IMR-90 (cell line): ENCODE measurements around the gene ACTR5. TPM values are rescaled to one million over a fixed set of nuclear protein-coding genes. Genes with fewer than 3 reads are reported as not detected.

Experiments
- ATAC-seq: fragments of 200-7000 bp; cut with Tn5 transposase; 2 replicates; pipeline ENCODE4 v1.9.1; 2020; ENCODE audit warnings: low read depth, mild to moderate bottlenecking, moderate library complexity
- BruUV-seq: library from RNA; stranded (reverse); fragments of 400-500 nt; replicated peaks from 2 replicates; lab custom pipeline; 2021; lab: Mats Ljungman, UMichigan
- CTCF ChIA-PET: fragments of 300-600 bp; formaldehyde crosslinking; extraction: SDS; loops from one replicate; lab custom pipeline; 2021; ENCODE audit warnings: antibody characterized with exemption; lab: Yijun Ruan, JAX
- POLR2A ChIA-PET: fragments of 300-600 bp; sonication (Branson Sonifier 250); formaldehyde crosslinking; loops from one replicate; lab custom pipeline; 2022; ENCODE audit warnings: antibody characterized with exemption; ENCODE audit not compliant: unreplicated experiment; lab: Charles Lee
- DNase-seq: peaks from one replicate; pipeline ENCODE4 v3.0.0; 2013
- H2AFZ ChIP-seq: replicated peaks from 2 replicates; pipeline ENCODE3; 2013; ENCODE audit warnings: low read length, mild to moderate bottlenecking; ENCODE audit not compliant: poor library complexity
- H2AK5ac ChIP-seq: 2 replicates; pipeline ENCODE4 v1.6.1; 2013; ENCODE audit warnings: low read depth, low read length, inconsistent platforms
- H2AK9ac ChIP-seq: replicated peaks from 2 replicates; pipeline ENCODE3; 2013; ENCODE audit warnings: mild to moderate bottlenecking, low read depth, low read length, moderate library complexity; ENCODE audit not compliant: poor library complexity
- H2BK120ac ChIP-seq: 2 replicates; pipeline ENCODE4 v1.6.1; 2013; ENCODE audit warnings: low read depth, low read length, inconsistent platforms
- H2BK15ac ChIP-seq: 3 replicates; pipeline ENCODE4 v1.6.1; 2013; ENCODE audit warnings: low read depth, low read length, inconsistent platforms
- H2BK20ac ChIP-seq: 2 replicates; pipeline ENCODE4 v1.6.1; 2013; ENCODE audit warnings: low read depth, mild to moderate bottlenecking, inconsistent platforms, low read length, moderate library complexity
- H2BK5ac ChIP-seq: 2 replicates; pipeline ENCODE4 v1.6.1; 2013; ENCODE audit warnings: mild to moderate bottlenecking, low read depth, low read length, inconsistent platforms; ENCODE audit not compliant: poor library complexity, severe bottlenecking
- H3K14ac ChIP-seq: replicated peaks from 2 replicates; pipeline ENCODE4 v1.6.1; 2013; ENCODE audit warnings: low read depth, low read length, inconsistent platforms
- H3K18ac ChIP-seq: 2 replicates; pipeline ENCODE4 v1.6.1; 2013; ENCODE audit warnings: low read depth, low read length, control low read depth
- H3K23ac ChIP-seq: 2 replicates; pipeline ENCODE4 v1.6.1; 2013; ENCODE audit warnings: low read depth, low read length, inconsistent platforms
- H3K27ac ChIP-seq: 2 replicates; pipeline ENCODE4 v1.5.1; 2013; ENCODE audit warnings: mild to moderate bottlenecking, control low read depth, low read length; ENCODE audit not compliant: insufficient read depth
- H3K27me3 ChIP-seq: 2 replicates; pipeline ENCODE4 v1.6.1; 2013; ENCODE audit warnings: low read length; ENCODE audit not compliant: control insufficient read depth, insufficient read depth
- H3K36me3 ChIP-seq: 2 replicates; pipeline ENCODE4 v1.6.1; 2013; ENCODE audit warnings: low read length, mixed read lengths; ENCODE audit not compliant: control insufficient read depth, insufficient read depth
- H3K4ac ChIP-seq: 2 replicates; pipeline ENCODE4 v1.6.1; 2013; ENCODE audit warnings: low read depth, low read length, inconsistent platforms
- H3K4me1 ChIP-seq: 2 replicates; pipeline ENCODE4 v1.6.1; 2013; ENCODE audit warnings: low read length, mixed read lengths; ENCODE audit not compliant: control insufficient read depth, insufficient read depth
- H3K4me2 ChIP-seq: 2 replicates; pipeline ENCODE4 v1.6.1; 2013; ENCODE audit warnings: low read depth, mild to moderate bottlenecking, control low read depth, low read length, moderate library complexity
- H3K4me3 ChIP-seq: 2 replicates; pipeline ENCODE4 v1.5.1; 2013; ENCODE audit warnings: low read depth, mild to moderate bottlenecking, control low read depth, low read length, moderate library complexity; ENCODE audit not compliant: insufficient read depth
- H3K56ac ChIP-seq: 2 replicates; pipeline ENCODE4 v1.6.1; 2013; ENCODE audit warnings: low read length, inconsistent platforms; ENCODE audit not compliant: insufficient read depth; ENCODE audit errors: extremely low read depth
- H3K79me1 ChIP-seq, 2 experiments: 2 replicates each; pipeline ENCODE4 v1.6.1; 2013; ENCODE audit warnings: low read length in 2 of 2, inconsistent platforms in 1 of 2, low read depth in 1 of 2
- H3K9ac ChIP-seq: 2 replicates; pipeline ENCODE4 v1.6.1; 2013; ENCODE audit warnings: low read depth, low read length, control low read depth
- H3K9me1 ChIP-seq: 2 replicates; pipeline ENCODE4 v1.6.1; 2013; ENCODE audit warnings: low read length, inconsistent platforms; ENCODE audit not compliant: insufficient read depth
- H3K9me3 ChIP-seq: 2 replicates; pipeline ENCODE4 v1.6.1; 2013; ENCODE audit warnings: low read length; ENCODE audit not compliant: control insufficient read depth, insufficient read depth
- H4K20me1 ChIP-seq: 2 replicates; pipeline ENCODE4 v1.6.1; 2013; ENCODE audit warnings: low read length, inconsistent platforms; ENCODE audit not compliant: insufficient read depth
- H4K5ac ChIP-seq: 2 replicates; pipeline ENCODE4 v1.6.1; 2013; ENCODE audit warnings: mild to moderate bottlenecking, low read depth, low read length, control low read depth
- H4K8ac ChIP-seq, 2 experiments: 2 replicates each; pipeline ENCODE4 v1.6.1; 2013; ENCODE audit warnings: low read depth in 2 of 2, low read length in 2 of 2, control low read depth in 1 of 2, inconsistent platforms in 1 of 2
- H4K91ac ChIP-seq: 2 replicates; pipeline ENCODE4 v1.6.1; 2013; ENCODE audit warnings: low read depth, low read length, inconsistent platforms; ENCODE audit not compliant: insufficient read depth
- BHLHE40 ChIP-seq: fragments of 150-350 bp; IDR thresholded peaks from 2 replicates; pipeline ENCODE4 v1.6.1; 2016; ENCODE audit warnings: mild to moderate bottlenecking, low read depth, low read length
- CHD1 ChIP-seq: IDR thresholded peaks from 2 replicates; pipeline ENCODE4 v1.6.1; 2012; ENCODE audit warnings: low read depth, low read length, improper control_type of control experiment
- CTCF ChIP-seq: conservative IDR thresholded peaks from 2 replicates; pipeline ENCODE4 v1.5.1; 2012; ENCODE audit warnings: mild to moderate bottlenecking, low read depth, low read length, improper control_type of control experiment
- MAFK ChIP-seq: IDR thresholded peaks from 2 replicates; pipeline ENCODE4 v1.6.1; 2012; ENCODE audit warnings: low read depth, low read length, improper control_type of control experiment
- MAZ ChIP-seq: IDR thresholded peaks from 2 replicates; pipeline ENCODE4 v1.6.1; 2012; ENCODE audit warnings: low read depth, mild to moderate bottlenecking, low read length, improper control_type of control experiment, moderate library complexity, borderline replicate concordance
- MXI1 ChIP-seq: IDR thresholded peaks from 2 replicates; pipeline ENCODE4 v1.6.1; 2012; ENCODE audit warnings: low read depth, mild to moderate bottlenecking, low read length, moderate library complexity, borderline replicate concordance
- NFE2L2 ChIP-seq: fragments of 150-350 bp; IDR thresholded peaks from 2 replicates; pipeline ENCODE4 v1.6.1; 2016; ENCODE audit warnings: low read depth, mild to moderate bottlenecking, low read length
- POLR2A ChIP-seq: IDR thresholded peaks from 2 replicates; pipeline ENCODE4 v1.6.1; 2012; ENCODE audit warnings: mild to moderate bottlenecking, low read depth, low read length
- RAD21 ChIP-seq: IDR thresholded peaks from 2 replicates; pipeline ENCODE4 v1.6.1; 2012; ENCODE audit warnings: low read length, improper control_type of control experiment
- RCOR1 ChIP-seq: IDR thresholded peaks from 2 replicates; pipeline ENCODE4 v1.6.1; 2012; ENCODE audit warnings: mild to moderate bottlenecking, low read length, improper control_type of control experiment; ENCODE audit not compliant: insufficient replicate concordance
- RFX5 ChIP-seq: IDR thresholded peaks from 2 replicates; pipeline ENCODE4 v1.8.0; 2012; ENCODE audit warnings: low read depth, mild to moderate bottlenecking, low read length, moderate library complexity
- SMC3 ChIP-seq: fragments of 150-350 bp; IDR thresholded peaks from 2 replicates; pipeline ENCODE4 v1.6.1; 2016; ENCODE audit warnings: low read depth, mild to moderate bottlenecking, antibody characterized with exemption, low read length, moderate library complexity
- WGBS, 2 experiments: methylation state at CpG; one replicate each; pipeline versions ENCODE4 v1.1.5 to v1.1.7; 2013; ENCODE audit warnings: missing lambda C conversion rate in 2 of 2; ENCODE audit not compliant: insufficient read length in 1 of 2; ENCODE audit errors: extremely low coverage in 2 of 2; 5-methylcytosine and 5-hydroxymethylcytosine counted together
- dilution Hi-C: fragments of 300-500 bp; cut with HindIII; formaldehyde crosslinking; loops from one replicate; pipeline ENCODE4 v1.14.3; 2018; ENCODE audit warnings: low sequenced_read_pairs; ENCODE audit not compliant: unreplicated experiment
- in situ Hi-C: fragments of 300-500 bp; cut with MboI; formaldehyde crosslinking; loops from 3 replicates; pipeline ENCODE4 v1.14.3; 2019; ENCODE audit warnings: low sequenced_read_pairs, inconsistent platforms, mixed read lengths
- intact Hi-C: fragments of 100-400 bp; cut with micrococcal nuclease; formaldehyde crosslinking; loops from 2 replicates; pipeline ENCODE4 v1.10.0; 2022
- polyA plus RNA-seq, 3 experiments: library from polyadenylated mRNA; depleted of rRNA; stranded (reverse); fragments of >200 nt; gene quantifications; 2 replicates each; pipeline ENCODE4 v1.2.3, GENCODE V29; 2012; ENCODE audit warnings: low replicate concordance in 1 of 3
- total RNA-seq: library from RNA; depleted of rRNA; stranded (reverse); fragments of >200 nt; gene quantifications from 2 replicates; pipeline ENCODE4 v1.2.3, GENCODE V29; 2012

ACTR5 gene
- total and polyA plus RNA-seq, 2 of the 4 experiments (the other 2 are of a cell fraction), result 5.9 to 6.6 TPM

DNA sequence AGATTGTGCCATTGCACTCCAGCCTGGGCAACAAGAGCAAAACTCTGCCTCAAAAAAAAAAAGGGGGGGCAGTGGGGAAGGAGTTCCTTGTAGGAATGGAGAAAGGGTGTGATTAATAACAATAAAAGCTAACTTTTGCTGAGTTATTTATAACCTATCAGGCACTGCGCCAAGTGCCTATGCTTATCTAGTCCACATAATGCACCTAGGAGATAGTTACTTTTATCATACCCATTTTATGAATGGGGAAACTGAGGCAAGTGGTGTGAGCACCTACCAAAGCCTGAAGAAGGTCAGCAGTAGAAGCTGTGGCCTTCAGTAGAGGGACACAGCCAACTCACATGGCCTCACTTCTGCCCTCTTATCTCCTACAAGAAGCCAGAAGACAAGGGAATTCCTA, 43.7 kb downstream of the ACTR5 start:
- dilution Hi-C loops, result no loop called here
- no peak for TF ChIP-seq BHLHE40
- no peak for TF ChIP-seq RCOR1
- no peak for TF ChIP-seq SMC3
- no peak for TF ChIP-seq RAD21
- no peak for TF ChIP-seq POLR2A
- TF ChIP-seq CTCF, result no peak
- TF ChIP-seq MXI1, result no peak
- TF ChIP-seq NFE2L2, result no peak
- TF ChIP-seq MAFK, result no peak
- no peak for TF ChIP-seq CHD1
- TF ChIP-seq MAZ, result no peak
- no peak for TF ChIP-seq RFX5
- Histone ChIP-seq H2BK120ac (no peak overlapping the region), H3K4ac (no peak overlapping the region), H4K91ac (no peak overlapping the region), H3K9ac (no peak overlapping the region), H2AK9ac (no peak overlapping the region), H3K9me1 (no peaks in the 10 kb centered on the region), H4K20me1 (no peaks in the 10 kb centered on the region), H4K5ac (no peak overlapping the region), H3K23ac (no peak overlapping the region), H2BK20ac (no peak overlapping the region), H3K4me1 (no peaks in the 10 kb centered on the region), H2BK5ac (no peak overlapping the region), H2BK15ac (no peak overlapping the region), H3K14ac (no peak overlapping the region), H2AFZ (no peak overlapping the region), H3K56ac (no peak overlapping the region), H3K27me3 (peaks cover 8% of the 10 kb centered on the region), H3K18ac (no peak overlapping the region), H4K8ac (no peak overlapping the region), H3K36me3 (no peaks in the 10 kb centered on the region), H3K27ac (no peak overlapping the region), H3K4me3 (no peak overlapping the region), H3K79me1 (no peaks in the 10 kb centered on the region), H3K4me2 (no peak overlapping the region), H3K9me3 (no peaks in the 10 kb centered on the region), H2AK5ac (no peak overlapping the region)
- intact Hi-C loops, result no loop called here
- WGBS, 2 experiments, result no CpG with 5 or more reads among the region's 1 CpG
- ATAC-seq (no peak), DNase-seq (no peak)
- in situ Hi-C loops, result no loop called here
- POLR2A ChIA-PET, result no interaction called here
- CTCF ChIA-PET, result no interaction called here
- BruUV-seq, result no TSS peak
